HG03095 (cell line): Measurements from ENCODE around the gene SEC14L5.
"Not testable (repeated sequence)": the region's sequence is repeated elsewhere in the genome, so short reads cannot be mapped to it uniquely, and the experiment has no call there.

Experiments
- ATAC-seq: cut with Tn5 transposase; IDR thresholded peaks from one replicate; pipeline ENCODE4 v1.9.1; 2021; ENCODE audit warnings: moderate library complexity; ENCODE audit not compliant: unreplicated experiment

Gene SEC14L5

DNA sequence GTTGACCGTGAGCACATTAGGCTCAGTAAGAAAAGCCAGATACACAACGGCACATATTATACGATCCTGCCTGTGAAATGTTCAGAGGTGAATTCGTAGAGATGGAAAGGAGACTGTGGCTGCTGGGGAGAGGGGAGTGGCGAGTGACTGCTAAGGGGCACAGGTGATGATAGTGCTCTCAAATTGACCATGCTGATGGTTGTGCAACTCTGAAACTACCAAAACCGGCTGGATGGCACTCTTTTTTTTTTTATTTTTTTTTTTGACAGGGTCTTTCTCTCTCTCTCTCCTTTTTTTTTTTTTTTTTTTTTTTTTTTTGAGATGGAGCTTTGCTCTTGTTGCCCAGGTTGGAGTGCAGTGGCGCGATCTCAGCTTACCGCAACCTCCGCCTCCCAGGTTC is 8.1 kb upstream of the SEC14L5 start:
- ATAC-seq = no peak

DNA sequence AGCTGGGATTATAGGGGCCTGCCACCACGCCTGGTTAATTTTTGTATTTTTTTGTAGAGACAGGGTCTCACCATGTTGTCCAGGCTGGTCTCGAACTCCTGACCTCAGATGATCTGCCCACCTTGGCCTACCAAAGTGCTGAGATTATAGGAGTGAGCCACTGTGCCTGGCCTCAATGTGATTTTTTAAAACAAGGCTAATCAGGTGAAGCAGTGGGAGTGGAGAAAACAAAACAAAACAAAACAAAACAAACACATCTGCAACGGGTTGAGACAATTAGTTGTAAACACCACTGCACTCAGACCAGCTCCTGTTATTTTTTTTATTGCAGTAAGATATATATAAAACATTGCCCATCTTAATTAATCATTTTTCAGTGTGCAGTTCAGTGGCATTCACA is 6.5 kb upstream of the SEC14L5 start:
- not testable (repeated sequence) for ATAC-seq

DNA sequence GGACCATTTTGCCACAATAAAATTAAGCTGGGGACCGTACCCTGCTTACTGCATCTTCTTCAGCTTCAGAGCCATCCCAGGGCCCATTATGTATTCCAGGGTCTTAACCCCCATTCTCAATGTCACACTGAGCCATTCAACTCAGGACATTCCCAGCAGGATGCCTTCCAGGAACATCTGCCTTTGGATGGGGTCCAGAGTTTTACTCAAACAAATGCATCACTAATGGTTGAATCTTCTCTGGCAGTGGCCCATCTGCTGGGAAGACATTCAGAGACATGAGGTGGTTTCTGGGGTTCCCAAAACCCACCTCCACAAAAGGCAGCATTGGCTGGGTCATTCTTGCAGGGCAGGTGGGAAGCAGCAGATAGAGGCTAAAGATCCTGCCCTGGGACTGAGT is 3.4 kb upstream of the SEC14L5 start:
- no peak for ATAC-seq

DNA sequence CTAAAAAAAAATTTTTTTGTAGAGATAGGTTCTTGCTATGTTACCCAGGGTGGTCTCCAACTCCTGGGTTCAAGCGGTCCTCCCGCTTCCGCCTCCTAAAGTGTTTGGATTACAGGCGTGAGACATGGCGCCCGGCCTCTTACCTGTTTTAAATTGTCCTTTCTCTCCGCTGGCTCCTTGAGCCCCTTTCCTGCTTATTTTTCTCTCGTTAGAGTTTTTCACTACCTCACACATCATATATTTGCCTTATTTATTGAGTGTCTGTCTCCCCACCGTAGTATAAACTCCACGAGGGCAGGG is 760 bp upstream of the SEC14L5 start:
- no peak for ATAC-seq

DNA sequence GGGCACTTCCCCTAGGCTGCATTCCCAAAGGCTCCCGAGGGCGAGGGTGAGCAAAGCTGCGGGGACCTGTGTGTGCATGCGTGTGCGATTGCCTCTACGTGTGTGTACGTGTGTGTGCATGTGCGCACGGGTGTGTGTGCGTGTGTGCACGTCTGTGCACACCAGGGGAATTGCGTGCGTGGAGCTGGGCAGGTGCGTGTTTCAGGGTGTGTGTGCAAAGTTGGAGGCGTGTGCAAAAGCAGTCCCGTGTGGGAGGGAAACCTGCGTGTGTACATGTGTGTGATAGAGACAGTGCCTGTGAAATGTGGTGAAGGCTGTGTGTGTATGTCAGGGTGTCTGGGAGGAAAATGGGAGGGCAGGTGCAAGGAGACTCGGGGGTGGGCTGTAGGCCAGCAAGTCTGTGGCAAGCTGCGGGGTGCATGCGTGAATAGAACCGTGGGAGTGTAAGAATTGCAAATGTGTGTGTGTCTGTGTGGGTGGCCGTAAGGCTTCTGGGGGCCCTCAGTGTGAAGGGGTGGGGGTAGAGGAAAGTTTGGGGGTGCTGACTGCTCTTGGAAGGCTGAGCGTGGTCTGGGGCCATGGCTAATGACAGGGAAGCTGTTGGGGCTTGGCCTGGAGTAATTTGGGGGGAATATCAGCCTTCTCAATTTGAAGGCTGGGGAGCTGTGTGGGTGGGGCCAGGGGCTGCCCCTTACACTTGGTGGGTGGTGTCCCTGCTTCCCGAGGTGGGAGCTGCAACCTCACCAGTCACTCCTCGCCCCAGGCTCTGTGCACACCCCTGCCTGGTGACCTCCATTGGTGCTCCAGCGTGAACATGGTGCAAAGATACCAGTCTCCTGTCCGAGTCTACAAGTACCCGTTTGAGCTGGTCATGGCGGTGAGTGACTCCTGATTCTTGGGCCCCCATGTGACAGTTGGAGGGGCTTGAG is 644 bp downstream of the SEC14L5 start:
- ATAC-seq = no peak

DNA sequence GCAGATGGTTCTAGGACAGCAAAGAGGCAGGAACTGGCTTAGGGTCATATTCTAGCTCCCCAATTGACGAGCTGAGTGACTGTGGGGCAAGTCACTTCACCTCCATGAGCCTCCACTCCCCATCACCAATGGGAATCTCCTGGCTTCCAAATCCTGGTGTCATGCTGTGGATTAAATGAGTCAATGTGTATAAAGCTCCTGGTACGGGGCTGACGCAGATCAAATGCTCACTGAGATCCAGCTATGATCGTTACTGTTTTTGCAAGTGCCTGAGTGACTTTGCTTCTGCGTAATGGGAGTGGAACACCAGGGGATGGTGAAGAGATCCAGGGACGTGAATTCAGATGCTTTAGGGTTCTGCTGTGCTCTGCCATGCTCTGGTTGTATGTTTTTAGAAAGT is 2.4 kb downstream of the SEC14L5 start:
- ATAC-seq = no peak

GRCh38 chr16:4962716-4963115 is 4.6 kb downstream of the SEC14L5 start:
- no peak for ATAC-seq

GRCh38 chr16:4963527-4963926 is 5.4 kb downstream of the SEC14L5 start:
- ATAC-seq = not testable (repeated sequence)

DNA sequence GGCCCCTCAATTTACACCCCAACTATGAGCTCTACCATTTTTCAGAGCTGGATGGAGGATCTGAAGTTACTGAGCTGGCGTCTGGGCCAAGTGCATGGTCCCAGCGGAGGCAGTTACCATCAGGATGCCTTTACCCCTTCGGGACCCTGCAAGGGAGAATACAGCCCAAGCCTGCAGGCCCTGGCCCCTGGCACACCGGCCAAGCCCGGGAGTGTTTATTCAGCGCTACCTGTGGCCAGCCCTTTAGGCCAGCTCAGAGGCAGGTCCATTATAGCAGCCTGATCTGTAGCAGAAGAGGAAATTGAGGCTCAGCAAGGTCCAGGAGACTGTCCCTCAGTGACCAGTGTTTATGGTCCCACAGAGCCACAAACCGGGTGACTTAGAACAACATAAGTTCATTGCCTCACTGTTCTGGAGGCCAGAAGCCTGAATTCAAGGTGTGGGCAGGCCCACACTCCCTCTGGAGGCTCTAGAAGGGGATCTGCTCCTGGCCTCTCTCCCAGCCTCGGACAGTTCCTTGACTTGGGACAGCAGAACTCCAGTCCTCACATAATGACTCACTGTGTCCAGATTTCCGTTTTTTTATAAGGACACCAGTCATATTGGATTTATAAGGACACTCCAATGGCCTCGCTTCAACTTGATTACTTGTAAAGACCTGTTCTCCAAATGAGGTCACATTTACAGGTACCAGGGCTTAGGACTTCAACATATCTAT is 8.8 kb downstream of the SEC14L5 start:
- ATAC-seq = no peak

DNA sequence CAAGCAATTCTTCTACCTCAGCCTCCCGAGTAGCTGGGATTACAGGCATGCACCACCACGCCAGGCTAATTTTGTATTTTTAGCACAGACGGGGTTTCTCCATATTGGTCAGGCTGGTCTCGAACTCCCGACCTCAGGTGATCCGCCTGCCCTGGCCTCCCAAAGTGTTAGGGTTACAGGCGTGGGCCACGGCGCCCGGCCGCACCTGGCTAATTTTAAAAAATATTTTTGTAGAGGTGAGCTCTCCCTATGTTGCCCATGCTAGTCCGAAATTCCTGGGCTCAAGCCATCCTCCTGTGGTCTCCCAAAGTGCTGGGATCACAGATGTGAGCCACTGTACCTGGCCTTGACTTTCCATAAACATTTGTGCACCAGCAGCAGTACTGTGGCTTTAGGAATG is 10.1 kb downstream of the SEC14L5 start:
- ATAC-seq = not testable (repeated sequence)

GRCh38 chr16:4968879-4969483 is 10.9 kb downstream of the SEC14L5 start:
- ATAC-seq = no peak

GRCh38 chr16:4970010-4970409 is 11.9 kb downstream of the SEC14L5 start:
- no peak for ATAC-seq

DNA sequence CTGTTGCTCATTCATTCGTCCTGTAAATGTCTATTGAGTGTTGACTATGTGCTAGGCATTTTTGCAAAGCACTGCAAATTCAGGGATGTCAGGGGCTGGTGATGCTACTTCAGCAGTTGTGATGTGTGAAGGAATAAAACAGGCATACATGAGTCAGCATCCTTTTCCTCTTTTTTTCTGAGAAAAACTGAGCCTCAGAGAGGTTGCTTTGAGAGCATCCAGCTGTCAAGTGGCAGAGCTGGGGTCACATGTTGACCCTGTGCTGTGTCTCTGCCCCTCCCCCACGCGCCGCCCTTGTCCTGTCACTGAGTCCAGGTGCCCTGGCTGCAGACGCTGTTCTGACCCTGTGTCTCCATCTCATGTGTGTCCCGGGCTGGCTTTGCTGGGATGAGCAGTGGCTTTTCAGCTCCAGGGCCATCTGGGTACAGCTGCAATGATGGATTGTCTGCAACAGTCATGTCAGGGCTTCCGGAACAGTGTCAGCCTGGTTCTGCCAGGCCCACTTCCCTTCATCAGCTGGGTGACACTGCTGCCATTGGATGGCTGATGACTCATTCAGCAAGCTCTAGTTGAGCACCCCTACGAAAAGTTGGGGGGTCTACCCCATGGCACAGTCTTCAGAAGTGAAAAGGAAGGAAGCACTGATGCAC is 14.9 kb downstream of the SEC14L5 start:
- no peak for ATAC-seq

DNA sequence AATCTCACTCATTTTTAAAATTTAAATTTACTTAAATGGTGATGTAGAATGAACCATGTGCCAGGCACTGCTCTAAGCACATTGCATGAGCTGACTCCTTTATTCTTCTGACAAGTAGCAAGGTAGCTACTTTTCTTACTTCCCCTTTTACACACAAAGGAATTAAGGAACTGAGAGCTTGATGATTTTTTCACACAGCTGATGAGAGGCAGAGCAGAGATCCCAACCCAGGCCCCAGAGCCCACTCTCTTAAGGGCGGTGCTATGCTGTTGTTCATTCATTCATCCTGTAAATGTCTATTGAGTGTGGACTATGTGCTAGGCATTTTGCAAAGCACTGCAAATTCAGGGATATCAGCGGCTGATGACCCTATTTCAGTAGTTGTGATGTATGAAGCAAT is 17.9 kb downstream of the SEC14L5 start:
- peak; percentile 95 for ATAC-seq

DNA sequence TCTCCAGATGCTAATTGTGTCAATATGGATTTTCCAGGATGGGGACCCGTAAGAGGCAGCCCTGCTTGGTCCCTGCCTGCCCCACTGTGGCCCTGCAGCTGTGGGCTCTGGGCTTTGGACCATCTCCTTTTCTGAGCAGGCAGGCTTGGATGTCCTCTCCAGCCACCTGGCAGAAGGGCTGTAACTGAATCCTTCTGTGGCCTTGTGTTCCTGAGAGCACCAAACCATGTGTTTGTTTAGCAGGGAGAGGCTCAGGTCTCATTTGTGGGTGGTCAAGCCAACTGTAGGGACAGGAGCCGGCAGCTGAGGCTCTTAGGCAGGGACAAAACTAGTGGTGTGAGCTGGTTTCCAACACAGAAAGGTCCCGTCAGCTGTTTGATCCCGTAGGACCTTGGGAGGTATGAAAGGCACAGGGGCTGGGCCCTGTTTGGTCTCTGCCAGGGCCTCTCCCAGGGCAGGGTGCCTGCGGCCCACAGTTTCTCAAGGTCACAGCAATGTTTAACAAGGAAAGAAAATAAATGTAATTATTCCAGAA is 18.5 kb downstream of the SEC14L5 start:
- no peak for ATAC-seq

GRCh38 chr16:4979164-4979563 is 21.0 kb downstream of the SEC14L5 start:
- ATAC-seq = no peak

DNA sequence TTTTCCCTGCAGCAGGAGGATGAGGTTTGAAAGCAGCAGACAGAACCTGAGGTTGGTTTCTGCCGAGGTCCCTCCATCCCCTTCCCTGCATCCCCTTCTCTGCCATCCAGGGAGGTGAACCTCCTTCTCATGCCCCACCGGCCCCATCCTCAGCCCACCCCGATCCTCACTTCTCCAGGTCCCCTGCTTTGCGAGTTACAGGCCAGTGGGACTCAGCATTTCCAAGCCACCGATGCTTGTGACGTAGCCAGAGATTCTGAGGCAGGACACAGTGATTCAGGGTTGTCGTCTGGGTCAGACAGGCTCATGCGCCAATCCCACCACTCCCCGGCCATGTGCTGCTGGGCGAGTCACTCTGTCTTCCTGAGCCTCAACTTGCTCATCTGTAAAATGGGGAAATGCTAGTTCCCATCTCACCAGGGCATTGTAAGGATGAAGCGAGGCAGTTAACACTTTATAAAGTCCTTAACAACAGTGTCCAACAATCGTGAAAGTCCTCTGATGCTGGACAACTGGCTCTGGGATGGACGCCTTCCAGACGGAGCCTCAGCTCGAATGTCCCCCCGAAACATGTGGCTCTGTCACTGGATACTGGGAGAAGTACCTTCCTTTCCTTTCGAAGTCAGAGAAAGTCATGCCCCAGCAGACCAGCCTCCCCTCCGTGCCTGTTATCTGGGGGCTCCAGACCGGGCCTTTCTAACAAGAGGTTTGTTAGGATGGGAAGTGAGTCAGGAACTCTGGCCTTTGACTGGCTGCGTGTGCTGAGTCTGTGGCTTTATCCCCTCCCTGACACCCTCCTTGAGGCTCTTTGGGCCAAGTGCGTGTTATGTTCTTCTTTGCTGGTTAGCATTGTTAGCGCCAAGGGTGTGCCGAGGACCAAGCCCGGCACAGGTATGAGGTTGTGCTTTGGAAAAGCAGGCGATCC is 21.9 kb downstream of the SEC14L5 start:
- ATAC-seq = no peak

DNA sequence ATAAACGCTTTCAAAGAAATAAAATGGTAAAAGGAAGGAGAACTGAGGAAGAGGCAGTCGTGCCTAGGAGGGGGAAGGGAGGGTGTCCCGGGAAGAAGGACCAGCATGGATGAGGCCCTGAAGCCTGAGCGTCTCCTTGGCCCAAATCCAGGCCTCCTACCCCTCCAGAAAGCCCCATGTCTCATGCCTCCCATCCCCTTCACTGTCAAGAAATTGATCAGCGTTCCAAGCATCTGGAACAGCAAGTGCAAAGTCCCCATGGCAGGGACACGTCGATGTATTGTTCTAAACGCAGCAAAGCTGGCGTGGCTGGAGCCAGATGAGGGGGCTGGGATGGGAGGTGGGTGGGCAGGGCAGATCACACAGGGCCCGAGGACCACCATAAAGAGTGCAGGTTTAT is 22.6 kb downstream of the SEC14L5 start:
- no peak for ATAC-seq

- ATAC-seq = no peak
Measured at GRCh38 chr16:4981473-4981872, 23.3 kb downstream of the SEC14L5 start.
